SU-DHL-6 (cell line): ENCODE data around the gene PTGES.

ENCODE experiments used
- EZH2phosphoT487 ChIP-seq: fragments of 200-600 bp; sonication (generic), shearing (Covaris generic); conservative IDR thresholded peaks from 2 replicates; pipeline ENCODE4 v1.6.1; 2018; ENCODE audit warnings: mild to moderate bottlenecking, antibody characterized with exemption, low read length, moderate library complexity, mixed read lengths
- TF ChIP-seq, protein P1 (sequence below): fragments of 200-600 bp; sonication (generic); IDR thresholded peaks from one replicate; pipeline ENCODE4 v1.5.1; 2017; ENCODE audit warnings: antibody characterized with exemption, mild to moderate bottlenecking, low read length, moderate library complexity; ENCODE audit not compliant: insufficient read depth, poor library complexity, severe bottlenecking

DNA sequence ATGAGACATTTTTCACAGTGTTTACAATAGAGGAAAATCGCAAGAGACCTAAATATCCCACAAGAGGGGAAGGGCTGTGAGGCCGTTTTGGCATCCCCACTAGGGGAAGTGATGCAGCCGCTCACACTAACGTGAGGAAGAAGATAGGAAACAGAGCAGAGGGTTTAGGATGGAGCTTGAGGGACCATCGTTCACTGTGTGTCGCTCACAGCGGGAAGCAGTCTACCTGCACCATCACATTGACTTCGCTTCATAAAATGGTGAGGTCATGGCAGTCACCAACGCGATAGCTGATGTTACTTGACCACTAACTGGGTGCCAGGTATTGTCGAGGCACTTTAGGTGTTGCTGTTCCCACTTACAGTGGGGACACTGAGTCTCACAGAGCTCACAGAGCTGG lies 51.8 kb downstream of the PTGES start:
- TF ChIP-seq, protein P1, sequence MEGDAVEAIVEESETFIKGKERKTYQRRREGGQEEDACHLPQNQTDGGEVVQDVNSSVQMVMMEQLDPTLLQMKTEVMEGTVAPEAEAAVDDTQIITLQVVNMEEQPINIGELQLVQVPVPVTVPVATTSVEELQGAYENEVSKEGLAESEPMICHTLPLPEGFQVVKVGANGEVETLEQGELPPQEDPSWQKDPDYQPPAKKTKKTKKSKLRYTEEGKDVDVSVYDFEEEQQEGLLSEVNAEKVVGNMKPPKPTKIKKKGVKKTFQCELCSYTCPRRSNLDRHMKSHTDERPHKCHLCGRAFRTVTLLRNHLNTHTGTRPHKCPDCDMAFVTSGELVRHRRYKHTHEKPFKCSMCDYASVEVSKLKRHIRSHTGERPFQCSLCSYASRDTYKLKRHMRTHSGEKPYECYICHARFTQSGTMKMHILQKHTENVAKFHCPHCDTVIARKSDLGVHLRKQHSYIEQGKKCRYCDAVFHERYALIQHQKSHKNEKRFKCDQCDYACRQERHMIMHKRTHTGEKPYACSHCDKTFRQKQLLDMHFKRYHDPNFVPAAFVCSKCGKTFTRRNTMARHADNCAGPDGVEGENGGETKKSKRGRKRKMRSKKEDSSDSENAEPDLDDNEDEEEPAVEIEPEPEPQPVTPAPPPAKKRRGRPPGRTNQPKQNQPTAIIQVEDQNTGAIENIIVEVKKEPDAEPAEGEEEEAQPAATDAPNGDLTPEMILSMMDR = no peak
- no peak for TF ChIP-seq EZH2phosphoT487
